IMR-90 (cell line): ENCODE measurements around the gene SUSD6. TPM values are rescaled to one million over a fixed set of nuclear protein-coding genes. Genes with fewer than 3 reads are reported as not detected.

Experiments used
- ATAC-seq: fragments of 200-7000 bp; cut with Tn5 transposase; 2 replicates; pipeline ENCODE4 v1.9.1; 2020; ENCODE audit warnings: low read depth, mild to moderate bottlenecking, moderate library complexity
- BruUV-seq: library from RNA; stranded (reverse); fragments of 400-500 nt; replicated peaks from 2 replicates; lab custom pipeline; 2021; lab: Mats Ljungman, UMichigan
- CTCF ChIA-PET: fragments of 300-600 bp; formaldehyde crosslinking; extraction: SDS; loops from one replicate; lab custom pipeline; 2021; ENCODE audit warnings: antibody characterized with exemption; lab: Yijun Ruan, JAX
- POLR2A ChIA-PET: fragments of 300-600 bp; sonication (Branson Sonifier 250); formaldehyde crosslinking; loops from one replicate; lab custom pipeline; 2022; ENCODE audit warnings: antibody characterized with exemption; ENCODE audit not compliant: unreplicated experiment; lab: Charles Lee
- DNase-seq: peaks from one replicate; pipeline ENCODE4 v3.0.0; 2013
- H2AFZ ChIP-seq: replicated peaks from 2 replicates; pipeline ENCODE3; 2013; ENCODE audit warnings: low read length, mild to moderate bottlenecking; ENCODE audit not compliant: poor library complexity
- H2AK5ac ChIP-seq: 2 replicates; pipeline ENCODE4 v1.6.1; 2013; ENCODE audit warnings: low read depth, low read length, inconsistent platforms
- H2AK9ac ChIP-seq: replicated peaks from 2 replicates; pipeline ENCODE3; 2013; ENCODE audit warnings: mild to moderate bottlenecking, low read depth, low read length, moderate library complexity; ENCODE audit not compliant: poor library complexity
- H2BK120ac ChIP-seq: 2 replicates; pipeline ENCODE4 v1.6.1; 2013; ENCODE audit warnings: low read depth, low read length, inconsistent platforms
- H2BK15ac ChIP-seq: 3 replicates; pipeline ENCODE4 v1.6.1; 2013; ENCODE audit warnings: low read depth, low read length, inconsistent platforms
- H2BK20ac ChIP-seq: 2 replicates; pipeline ENCODE4 v1.6.1; 2013; ENCODE audit warnings: low read depth, mild to moderate bottlenecking, inconsistent platforms, low read length, moderate library complexity
- H2BK5ac ChIP-seq: 2 replicates; pipeline ENCODE4 v1.6.1; 2013; ENCODE audit warnings: mild to moderate bottlenecking, low read depth, low read length, inconsistent platforms; ENCODE audit not compliant: poor library complexity, severe bottlenecking
- H3K14ac ChIP-seq: replicated peaks from 2 replicates; pipeline ENCODE4 v1.6.1; 2013; ENCODE audit warnings: low read depth, low read length, inconsistent platforms
- H3K18ac ChIP-seq: 2 replicates; pipeline ENCODE4 v1.6.1; 2013; ENCODE audit warnings: low read depth, low read length, control low read depth
- H3K23ac ChIP-seq: 2 replicates; pipeline ENCODE4 v1.6.1; 2013; ENCODE audit warnings: low read depth, low read length, inconsistent platforms
- H3K27ac ChIP-seq: 2 replicates; pipeline ENCODE4 v1.5.1; 2013; ENCODE audit warnings: mild to moderate bottlenecking, control low read depth, low read length; ENCODE audit not compliant: insufficient read depth
- H3K27me3 ChIP-seq: 2 replicates; pipeline ENCODE4 v1.6.1; 2013; ENCODE audit warnings: low read length; ENCODE audit not compliant: control insufficient read depth, insufficient read depth
- H3K36me3 ChIP-seq: 2 replicates; pipeline ENCODE4 v1.6.1; 2013; ENCODE audit warnings: low read length, mixed read lengths; ENCODE audit not compliant: control insufficient read depth, insufficient read depth
- H3K4ac ChIP-seq: 2 replicates; pipeline ENCODE4 v1.6.1; 2013; ENCODE audit warnings: low read depth, low read length, inconsistent platforms
- H3K4me1 ChIP-seq: 2 replicates; pipeline ENCODE4 v1.6.1; 2013; ENCODE audit warnings: low read length, mixed read lengths; ENCODE audit not compliant: control insufficient read depth, insufficient read depth
- H3K4me2 ChIP-seq: 2 replicates; pipeline ENCODE4 v1.6.1; 2013; ENCODE audit warnings: low read depth, mild to moderate bottlenecking, control low read depth, low read length, moderate library complexity
- H3K4me3 ChIP-seq: 2 replicates; pipeline ENCODE4 v1.5.1; 2013; ENCODE audit warnings: low read depth, mild to moderate bottlenecking, control low read depth, low read length, moderate library complexity; ENCODE audit not compliant: insufficient read depth
- H3K56ac ChIP-seq: 2 replicates; pipeline ENCODE4 v1.6.1; 2013; ENCODE audit warnings: low read length, inconsistent platforms; ENCODE audit not compliant: insufficient read depth; ENCODE audit errors: extremely low read depth
- H3K79me1 ChIP-seq, 2 experiments: 2 replicates each; pipeline ENCODE4 v1.6.1; 2013; ENCODE audit warnings: low read length in 2 of 2, inconsistent platforms in 1 of 2, low read depth in 1 of 2
- H3K9ac ChIP-seq: 2 replicates; pipeline ENCODE4 v1.6.1; 2013; ENCODE audit warnings: low read depth, low read length, control low read depth
- H3K9me1 ChIP-seq: 2 replicates; pipeline ENCODE4 v1.6.1; 2013; ENCODE audit warnings: low read length, inconsistent platforms; ENCODE audit not compliant: insufficient read depth
- H3K9me3 ChIP-seq: 2 replicates; pipeline ENCODE4 v1.6.1; 2013; ENCODE audit warnings: low read length; ENCODE audit not compliant: control insufficient read depth, insufficient read depth
- H4K20me1 ChIP-seq: 2 replicates; pipeline ENCODE4 v1.6.1; 2013; ENCODE audit warnings: low read length, inconsistent platforms; ENCODE audit not compliant: insufficient read depth
- H4K5ac ChIP-seq: 2 replicates; pipeline ENCODE4 v1.6.1; 2013; ENCODE audit warnings: mild to moderate bottlenecking, low read depth, low read length, control low read depth
- H4K8ac ChIP-seq, 2 experiments: 2 replicates each; pipeline ENCODE4 v1.6.1; 2013; ENCODE audit warnings: low read depth in 2 of 2, low read length in 2 of 2, control low read depth in 1 of 2, inconsistent platforms in 1 of 2
- H4K91ac ChIP-seq: 2 replicates; pipeline ENCODE4 v1.6.1; 2013; ENCODE audit warnings: low read depth, low read length, inconsistent platforms; ENCODE audit not compliant: insufficient read depth
- FOS ChIP-seq: fragments of 150-350 bp; IDR thresholded peaks from 2 replicates; pipeline ENCODE4 v1.6.1; 2016; ENCODE audit warnings: low read depth, low read length
- MXI1 ChIP-seq: IDR thresholded peaks from 2 replicates; pipeline ENCODE4 v1.6.1; 2012; ENCODE audit warnings: low read depth, mild to moderate bottlenecking, low read length, moderate library complexity, borderline replicate concordance
- POLR2A ChIP-seq: IDR thresholded peaks from 2 replicates; pipeline ENCODE4 v1.6.1; 2012; ENCODE audit warnings: mild to moderate bottlenecking, low read depth, low read length
- RFX5 ChIP-seq: IDR thresholded peaks from 2 replicates; pipeline ENCODE4 v1.8.0; 2012; ENCODE audit warnings: low read depth, mild to moderate bottlenecking, low read length, moderate library complexity
- WGBS, 2 experiments: methylation state at CpG; one replicate each; pipeline versions ENCODE4 v1.1.5 to v1.1.7; 2013; ENCODE audit warnings: missing lambda C conversion rate in 2 of 2; ENCODE audit not compliant: insufficient read length in 1 of 2; ENCODE audit errors: extremely low coverage in 2 of 2; 5-methylcytosine and 5-hydroxymethylcytosine counted together
- dilution Hi-C: fragments of 300-500 bp; cut with HindIII; formaldehyde crosslinking; loops from one replicate; pipeline ENCODE4 v1.14.3; 2018; ENCODE audit warnings: low sequenced_read_pairs; ENCODE audit not compliant: unreplicated experiment
- in situ Hi-C: fragments of 300-500 bp; cut with MboI; formaldehyde crosslinking; loops from 3 replicates; pipeline ENCODE4 v1.14.3; 2019; ENCODE audit warnings: low sequenced_read_pairs, inconsistent platforms, mixed read lengths
- intact Hi-C: fragments of 100-400 bp; cut with micrococcal nuclease; formaldehyde crosslinking; loops from 2 replicates; pipeline ENCODE4 v1.10.0; 2022
- polyA plus RNA-seq, 3 experiments: library from polyadenylated mRNA; depleted of rRNA; stranded (reverse); fragments of >200 nt; gene quantifications; 2 replicates each; pipeline ENCODE4 v1.2.3, GENCODE V29; 2012; ENCODE audit warnings: low replicate concordance in 1 of 3
- total RNA-seq: library from RNA; depleted of rRNA; stranded (reverse); fragments of >200 nt; gene quantifications from 2 replicates; pipeline ENCODE4 v1.2.3, GENCODE V29; 2012
- TF ChIP-seq, protein P1 (sequence below): conservative IDR thresholded peaks from 2 replicates; pipeline ENCODE4 v1.5.1; 2012; ENCODE audit warnings: mild to moderate bottlenecking, low read depth, low read length, improper control_type of control experiment

SUSD6 gene
- total and polyA plus RNA-seq, 2 of the 4 experiments (the other 2 are of a cell fraction) = 2.3 to 10.1 TPM

- TF ChIP-seq MXI1 (no peak), POLR2A (peak; percentile 67)
- TF ChIP-seq, protein P1, sequence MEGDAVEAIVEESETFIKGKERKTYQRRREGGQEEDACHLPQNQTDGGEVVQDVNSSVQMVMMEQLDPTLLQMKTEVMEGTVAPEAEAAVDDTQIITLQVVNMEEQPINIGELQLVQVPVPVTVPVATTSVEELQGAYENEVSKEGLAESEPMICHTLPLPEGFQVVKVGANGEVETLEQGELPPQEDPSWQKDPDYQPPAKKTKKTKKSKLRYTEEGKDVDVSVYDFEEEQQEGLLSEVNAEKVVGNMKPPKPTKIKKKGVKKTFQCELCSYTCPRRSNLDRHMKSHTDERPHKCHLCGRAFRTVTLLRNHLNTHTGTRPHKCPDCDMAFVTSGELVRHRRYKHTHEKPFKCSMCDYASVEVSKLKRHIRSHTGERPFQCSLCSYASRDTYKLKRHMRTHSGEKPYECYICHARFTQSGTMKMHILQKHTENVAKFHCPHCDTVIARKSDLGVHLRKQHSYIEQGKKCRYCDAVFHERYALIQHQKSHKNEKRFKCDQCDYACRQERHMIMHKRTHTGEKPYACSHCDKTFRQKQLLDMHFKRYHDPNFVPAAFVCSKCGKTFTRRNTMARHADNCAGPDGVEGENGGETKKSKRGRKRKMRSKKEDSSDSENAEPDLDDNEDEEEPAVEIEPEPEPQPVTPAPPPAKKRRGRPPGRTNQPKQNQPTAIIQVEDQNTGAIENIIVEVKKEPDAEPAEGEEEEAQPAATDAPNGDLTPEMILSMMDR = peak; percentile 92
Measured at GRCh38 chr14:69726761-69727511, 115.5 kb downstream of the SUSD6 start (continued).

DNA sequence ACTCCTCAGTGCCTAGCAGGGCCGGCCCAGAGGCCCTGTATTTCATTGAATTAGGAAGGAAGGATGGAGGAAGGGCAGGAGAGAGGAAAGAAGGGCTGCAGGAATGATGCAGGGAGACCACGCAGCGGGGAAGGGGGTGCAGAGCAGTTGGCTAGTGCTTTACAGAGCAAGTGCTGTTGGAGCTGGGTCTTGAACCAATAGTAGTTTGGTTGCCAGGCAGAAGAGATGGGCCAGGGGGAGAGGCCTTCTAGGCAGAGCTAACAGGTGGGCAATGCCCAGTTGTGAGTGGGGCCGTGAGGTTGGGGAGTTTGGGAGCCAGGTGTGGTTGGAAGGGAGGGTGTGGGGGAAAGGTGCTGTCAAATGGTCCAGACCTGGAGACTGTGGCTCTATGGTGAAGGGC, 116.5 kb downstream of the SUSD6 start:
- Histone ChIP-seq H3K18ac (no peak overlapping the region), H4K20me1 (no peaks in the 10 kb centered on the region), H3K4me1 (peaks cover 2% of the 10 kb centered on the region), H4K91ac (no peak overlapping the region), H2AK9ac (peak overlapping the region; percentile 23), H3K14ac (no peak overlapping the region), H3K4ac (no peak overlapping the region), H3K27ac (no peak overlapping the region), H3K79me1 (no peaks in the 10 kb centered on the region), H3K36me3 (no peaks in the 10 kb centered on the region), H3K9me3 (no peaks in the 10 kb centered on the region), H3K4me2 (no peak overlapping the region), H3K9me1 (no peaks in the 10 kb centered on the region), H2AK5ac (no peak overlapping the region), H2BK20ac (no peak overlapping the region), H3K27me3 (peaks cover under 1% of the 10 kb centered on the region; the same call in 1 of the 2 replicates), H2AFZ (peak overlapping the region; percentile 73), H3K4me3 (no peak overlapping the region), H4K5ac (0 out of 2 replicates have a peak overlapping the region, but pooled peaks have one; percentile 34), H3K9ac (no peak overlapping the region), H2BK5ac (no peak overlapping the region), H3K56ac (no peak overlapping the region), H3K23ac (no peak overlapping the region), H2BK120ac (no peak overlapping the region), H4K8ac (no peak overlapping the region), H2BK15ac (no peak overlapping the region)
- in situ Hi-C loops = loop anchor here (5.0 to 25.0 kb wide), 2 partner anchors 146 to 466 kb away; partner anchors contain the start of gene GALNT16
- TF ChIP-seq FOS = no peak
- TF ChIP-seq RFX5 = peak; percentile 66
- ChIA-PET CTCF (interaction anchor here (1.4 to 1.8 kb wide), 4 partner anchors 9 to 148 kb away, joined by 3 to 12 read pairs (median 8); no protein-coding TSS in a partner anchor), POLR2A (no interaction called here)
- intact Hi-C loops = loop anchor here (1.0 kb wide), 3 partner anchors 125 to 193 kb away; no protein-coding TSS in a partner anchor
- 86% methylated on average over 2 of the region's 4 CpGs; no CpG with 5 or more reads in 1 of the 2 experiments for WGBS, 2 experiments
- BruUV-seq = no TSS peak
- dilution Hi-C loops = no loop called here
- no peak for ATAC-seq
- no peak for DNase-seq
